Mucosa of descending colon (tissue), 3 donors: Measurements from ENCODE around the gene TSR3. TPM values are rescaled to one million over a fixed set of nuclear protein-coding genes. Genes with fewer than 3 reads are reported as not detected.

Source experiments
- ATAC-seq: fragments of 200-7000 bp; cut with Tn5 transposase; one replicate; pipeline ENCODE4 v1.9.1; 2020; ENCODE audit warnings: mild to moderate bottlenecking, moderate library complexity
- DNase-seq, 3 donors: peaks; one replicate each; pipeline ENCODE4 v3.0.0-alpha.2; 2020
- H3K36me3 ChIP-seq: fragments of 200-600 bp; one replicate; pipeline ENCODE4 v1.8.0; 2021; ENCODE audit warnings: low read depth, mild to moderate bottlenecking
- H3K4me1 ChIP-seq: fragments of 200-600 bp; one replicate; pipeline ENCODE4 v1.8.0; 2021; ENCODE audit warnings: low read depth, mild to moderate bottlenecking
- H3K4me3 ChIP-seq: fragments of 200-600 bp; one replicate; pipeline ENCODE4 v1.8.0; 2021; ENCODE audit warnings: mild to moderate bottlenecking
- H3K9me3 ChIP-seq: fragments of 200-600 bp; one replicate; pipeline ENCODE4 v1.8.0; 2021; ENCODE audit warnings: mild to moderate bottlenecking
- intact Hi-C, 2 donors: fragments of 100-400 bp; cut with DNase I in 1 of 2; cut with micrococcal nuclease in 1 of 2; formaldehyde crosslinking; loops; one replicate each; pipeline versions ENCODE4 v1.11.0 to v1.11.1; 2022; cut with DNase I, micrococcal nuclease
- total RNA-seq, 3 donors: library from RNA; stranded (reverse); fragmentation: NEBNext Ultra II Directional in 2 of 3; extraction: Animal tissue kit (Norgen Biotek cat#: 25700) in 2 of 3; gene quantifications; one replicate each; pipeline versions ENCODE4 v1.2.1 to v1.2.4, GENCODE V29; 2021 to 2023
- TF ChIP-seq, protein P1 (sequence below): fragments of 200-600 bp; IDR thresholded peaks from one replicate; pipeline ENCODE4 v1.8.0; 2022; ENCODE audit warnings: antibody characterized with exemption, mild to moderate bottlenecking
- donor health status: DM: no; HTN: no; CAD: no; lungs with moderate emphysema.
- donor health status: DM: no; HTN: no; CAD: no.
- donor health status: DM: no; HTN: yes; CAD: no.

The TSR3 gene
- total RNA-seq, 3 donors from 2014 or later, result 46.4 to 57.2 (median 54.1) TPM

DNA sequence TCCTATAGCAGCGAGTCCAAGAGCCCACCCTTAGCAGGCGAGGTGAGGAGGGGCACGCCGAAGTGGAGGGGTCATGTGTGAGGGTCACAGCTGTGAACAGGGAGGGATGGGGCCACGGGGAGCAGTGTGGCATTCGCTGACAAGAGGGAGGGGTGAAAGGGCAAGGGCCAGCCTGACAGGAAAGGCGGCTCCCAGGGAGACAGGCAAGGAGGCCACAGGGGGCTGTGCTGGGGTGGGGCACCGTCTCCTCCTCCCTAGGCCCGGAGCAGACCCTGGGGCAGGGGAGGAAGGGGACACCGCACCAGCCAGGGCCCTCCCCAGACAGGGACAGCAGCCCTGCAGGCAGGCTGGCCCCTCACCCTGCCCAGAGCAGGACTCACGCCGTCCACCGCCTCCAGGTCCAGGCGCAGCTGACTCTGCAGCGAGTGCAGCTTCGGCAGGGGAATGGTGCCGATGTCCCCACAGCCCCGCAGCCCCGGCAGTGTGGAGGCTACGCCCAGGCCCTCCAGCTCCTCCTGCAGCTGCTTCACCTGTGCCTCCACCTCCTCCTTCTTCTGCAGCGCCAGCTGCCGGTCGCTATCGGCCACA lies 15.1 kb upstream of the TSR3 start:
- TF ChIP-seq, protein P1, sequence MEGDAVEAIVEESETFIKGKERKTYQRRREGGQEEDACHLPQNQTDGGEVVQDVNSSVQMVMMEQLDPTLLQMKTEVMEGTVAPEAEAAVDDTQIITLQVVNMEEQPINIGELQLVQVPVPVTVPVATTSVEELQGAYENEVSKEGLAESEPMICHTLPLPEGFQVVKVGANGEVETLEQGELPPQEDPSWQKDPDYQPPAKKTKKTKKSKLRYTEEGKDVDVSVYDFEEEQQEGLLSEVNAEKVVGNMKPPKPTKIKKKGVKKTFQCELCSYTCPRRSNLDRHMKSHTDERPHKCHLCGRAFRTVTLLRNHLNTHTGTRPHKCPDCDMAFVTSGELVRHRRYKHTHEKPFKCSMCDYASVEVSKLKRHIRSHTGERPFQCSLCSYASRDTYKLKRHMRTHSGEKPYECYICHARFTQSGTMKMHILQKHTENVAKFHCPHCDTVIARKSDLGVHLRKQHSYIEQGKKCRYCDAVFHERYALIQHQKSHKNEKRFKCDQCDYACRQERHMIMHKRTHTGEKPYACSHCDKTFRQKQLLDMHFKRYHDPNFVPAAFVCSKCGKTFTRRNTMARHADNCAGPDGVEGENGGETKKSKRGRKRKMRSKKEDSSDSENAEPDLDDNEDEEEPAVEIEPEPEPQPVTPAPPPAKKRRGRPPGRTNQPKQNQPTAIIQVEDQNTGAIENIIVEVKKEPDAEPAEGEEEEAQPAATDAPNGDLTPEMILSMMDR, result no peak
- no peaks in the 10 kb centered on the region for H3K4me1 ChIP-seq
- no peak for ATAC-seq
- H3K9me3 ChIP-seq, result no peaks in the 10 kb centered on the region
- intact Hi-C loops, result no loop called here
- H3K4me3 ChIP-seq, result no peak overlapping the region
- no peak for DNase-seq
- peaks cover 5% of the 10 kb centered on the region for H3K36me3 ChIP-seq

DNA sequence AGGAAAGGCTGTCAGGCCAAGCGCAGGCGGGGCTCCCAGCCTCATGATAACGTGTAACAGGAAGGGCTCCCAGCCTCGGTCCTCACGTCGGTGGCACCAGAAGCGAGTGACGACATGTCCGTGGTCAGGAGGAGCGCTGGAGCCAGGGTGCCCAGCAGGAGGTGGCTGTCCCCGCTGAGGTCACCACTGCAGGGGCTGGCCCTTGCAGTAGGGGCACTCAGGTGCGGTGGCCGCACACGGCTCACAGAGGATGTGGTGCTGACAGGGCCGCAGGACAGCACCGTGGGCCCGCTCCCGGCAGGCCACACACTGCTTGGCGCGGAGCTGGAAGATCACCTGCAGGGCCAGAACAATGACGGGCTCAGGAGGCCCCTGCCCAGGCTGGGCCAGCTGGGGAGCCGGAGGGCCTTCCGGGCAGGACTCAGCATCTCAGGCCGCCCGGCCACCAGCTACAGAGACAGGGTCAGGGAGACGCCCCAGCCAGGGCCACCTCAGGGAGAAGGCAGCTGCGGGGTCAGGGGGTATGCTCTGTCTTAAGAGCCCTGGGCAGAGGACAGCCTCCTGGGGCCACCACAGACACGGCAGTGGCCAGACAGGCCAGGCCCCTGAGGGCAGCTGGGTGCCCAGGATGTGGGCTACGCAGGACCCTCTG lies 14.5 kb upstream of the TSR3 start:
- H3K4me1 ChIP-seq, result no peaks in the 10 kb centered on the region
- H3K9me3 ChIP-seq, result no peaks in the 10 kb centered on the region
- TF ChIP-seq, protein P1, result no peak
- no peak for DNase-seq
- peaks cover 5% of the 10 kb centered on the region for H3K36me3 ChIP-seq
- intact Hi-C loops, result no loop called here
- no peak overlapping the region for H3K4me3 ChIP-seq
- no peak for ATAC-seq

DNA sequence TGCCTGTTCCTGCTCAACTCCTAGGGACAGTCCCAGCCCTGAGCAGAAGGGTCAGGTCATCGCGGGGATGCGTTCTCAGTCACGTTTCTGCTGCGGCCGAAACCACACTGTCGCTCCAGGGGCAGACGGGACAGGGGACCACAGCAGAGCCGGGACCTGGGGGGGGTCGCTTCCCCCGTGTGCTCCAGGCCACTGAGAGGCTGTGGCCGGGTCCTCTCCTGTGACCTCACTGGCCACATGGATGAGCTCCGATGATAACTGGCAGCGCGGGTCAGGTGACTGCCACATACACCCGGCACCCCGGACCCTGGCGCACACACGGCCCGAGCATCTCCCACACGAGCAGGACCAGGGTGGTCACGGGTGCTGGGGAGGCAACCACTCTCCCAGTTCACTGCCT lies 12.8 kb upstream of the TSR3 start:
- Histone ChIP-seq H3K36me3 (peaks cover 5% of the 10 kb centered on the region), H3K4me1 (no peaks in the 10 kb centered on the region), H3K9me3 (no peaks in the 10 kb centered on the region), H3K4me3 (no peak overlapping the region)
- intact Hi-C loops, result no loop called here
- DNase-seq, result no peak
- ATAC-seq, result no peak
- TF ChIP-seq, protein P1, result no peak

DNA sequence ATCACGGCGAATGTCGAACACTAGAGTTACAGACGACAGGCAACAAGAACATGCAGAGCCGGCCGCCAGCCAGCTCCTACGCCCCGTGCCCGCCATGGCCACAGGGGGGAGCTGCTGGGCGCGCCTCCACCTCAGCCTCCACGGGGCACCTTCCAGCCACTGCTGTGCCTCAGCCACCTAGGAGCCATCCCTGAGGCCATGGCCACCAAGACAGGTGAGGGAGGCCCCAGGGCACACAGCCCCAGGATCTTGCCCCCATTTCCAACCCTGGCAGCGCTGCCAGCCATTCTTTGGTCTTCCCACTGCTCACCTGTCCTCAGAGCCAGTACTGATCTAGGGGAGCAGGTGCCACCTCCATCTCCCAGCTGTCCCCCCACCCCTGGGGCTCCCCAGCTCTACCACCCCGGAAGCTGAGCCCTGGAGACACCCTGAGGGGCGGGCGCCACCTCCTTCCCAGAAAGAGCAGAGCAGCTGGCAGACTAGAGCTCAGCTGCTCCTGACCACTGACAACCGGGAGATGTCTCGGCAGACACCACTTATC lies 11.9 kb upstream of the TSR3 start:
- TF ChIP-seq, protein P1, result peak; percentile 74
- Histone ChIP-seq H3K4me1 (no peaks in the 10 kb centered on the region), H3K9me3 (no peaks in the 10 kb centered on the region), H3K36me3 (peaks cover 5% of the 10 kb centered on the region), H3K4me3 (no peak overlapping the region)
- DNase-seq (peak in 2 of 3 donors; percentile 77 to 81), ATAC-seq (peak; percentile 96)
- intact Hi-C loops, result no loop called here

DNA sequence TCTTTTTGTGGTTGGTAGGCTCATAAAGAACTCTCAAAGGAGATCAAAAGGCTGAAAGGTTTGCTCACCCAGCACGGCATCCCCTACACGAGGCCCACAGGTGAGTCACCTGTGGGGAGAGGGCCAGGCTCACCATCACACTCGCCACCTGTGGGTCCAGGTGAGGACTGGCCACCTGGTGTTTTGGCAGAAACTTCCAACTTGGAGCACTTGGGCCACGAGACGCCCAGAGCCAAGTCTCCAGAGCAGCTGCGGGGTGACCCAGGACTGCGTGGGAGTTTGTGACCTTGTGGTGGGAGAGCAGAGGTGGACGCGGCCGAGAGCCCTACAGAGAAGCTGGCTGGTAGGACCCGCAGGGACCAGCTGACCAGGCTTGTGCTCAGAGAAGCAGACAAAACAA lies 11.1 kb upstream of the TSR3 start:
- intact Hi-C loops, result no loop called here
- Histone ChIP-seq H3K9me3 (no peaks in the 10 kb centered on the region), H3K4me1 (no peaks in the 10 kb centered on the region), H3K4me3 (no peak overlapping the region), H3K36me3 (peaks cover 5% of the 10 kb centered on the region)
- DNase-seq (no peak), ATAC-seq (no peak)
- TF ChIP-seq, protein P1, result no peak
